GM06990 (cell line): Measurements from ENCODE around the gene SRXN1.

Experiments
- DNase-seq: peaks from one replicate; pipeline ENCODE4 v3.0.0-alpha.2; 2011; ENCODE audit not compliant: insufficient read length; ENCODE audit errors: extremely low read depth
- H3K27me3 ChIP-seq: replicated peaks from 2 replicates; pipeline ENCODE4 v1.6.0; 2011; ENCODE audit warnings: low read length; ENCODE audit not compliant: control insufficient read depth, insufficient read depth
- H3K36me3 ChIP-seq: 2 replicates; pipeline ENCODE4 v1.5.1; 2011; ENCODE audit warnings: low read length; ENCODE audit not compliant: control insufficient read depth, insufficient read depth
- H3K4me3 ChIP-seq: replicated peaks from 2 replicates; pipeline ENCODE4 v1.5.1; 2011; ENCODE audit warnings: low read depth, mild to moderate bottlenecking, control low read depth, low read length
- CTCF ChIP-seq: IDR thresholded peaks from 2 replicates; pipeline ENCODE4 v1.5.1; 2011; ENCODE audit warnings: low read length, control low read depth, mild to moderate bottlenecking, inconsistent platforms; ENCODE audit not compliant: insufficient read depth, poor library complexity, severe bottlenecking

Gene SRXN1

GRCh38 chr20:623704-624103 is 29.3 kb downstream of the SRXN1 start:
- TF ChIP-seq CTCF: no peak
- Histone ChIP-seq H3K27me3 (peaks cover 2% of the 10 kb centered on the region), H3K36me3 (no peaks in the 10 kb centered on the region), H3K4me3 (no peak overlapping the region)
- DNase-seq: no peak

GRCh38 chr20:623021-623420 is 30.0 kb downstream of the SRXN1 start:
- no peak overlapping the region for H3K4me3 ChIP-seq

GRCh38 chr20:622161-622560 is 30.8 kb downstream of the SRXN1 start:
- Histone ChIP-seq H3K4me3 (no peak overlapping the region), H3K27me3 (peaks cover 2% of the 10 kb centered on the region), H3K36me3 (no peaks in the 10 kb centered on the region)
- TF ChIP-seq CTCF: no peak
- no peak for DNase-seq

More at GRCh38 chr20:623021-623420, 30.0 kb downstream of the SRXN1 start:
- Histone ChIP-seq H3K27me3 (peaks cover 2% of the 10 kb centered on the region), H3K36me3 (no peaks in the 10 kb centered on the region)
- no peak for DNase-seq
- TF ChIP-seq CTCF: no peak

GRCh38 chr20:621125-621756 is 31.8 kb downstream of the SRXN1 start:
- no peaks in the 10 kb centered on the region for H3K36me3 ChIP-seq
- no peaks in the 10 kb centered on the region; the same call in none of the 2 replicates for H3K27me3 ChIP-seq
- TF ChIP-seq CTCF: no peak
- no peak for DNase-seq
- no peak overlapping the region for H3K4me3 ChIP-seq

GRCh38 chr20:620246-620645 is 32.8 kb downstream of the SRXN1 start:
- DNase-seq: no peak
- TF ChIP-seq CTCF: no peak
- H3K27me3 ChIP-seq: no peaks in the 10 kb centered on the region; the same call in none of the 2 replicates

GRCh38 chr20:618980-619379 is 34.0 kb downstream of the SRXN1 start:
- no peak for DNase-seq
- Histone ChIP-seq H3K4me3 (no peak overlapping the region), H3K27me3 (no peaks in the 10 kb centered on the region; the same call in none of the 2 replicates), H3K36me3 (no peaks in the 10 kb centered on the region)
- TF ChIP-seq CTCF: no peak

More at GRCh38 chr20:620246-620645, 32.8 kb downstream of the SRXN1 start:
- H3K36me3 ChIP-seq: no peaks in the 10 kb centered on the region
- no peak overlapping the region for H3K4me3 ChIP-seq
